Superior temporal gyrus (tissue), 1 donor: ENCODE measurements around the gene RARG.
"Not testable (repeated sequence)": the region's sequence is repeated elsewhere in the genome, so short reads cannot be mapped to it uniquely, and the experiment has no call there.

Source experiments
- DNase-seq: peaks from one replicate; pipeline ENCODE4 v3.0.0-alpha.2; 2016; ENCODE audit errors: extremely low spot score

RARG gene

DNA sequence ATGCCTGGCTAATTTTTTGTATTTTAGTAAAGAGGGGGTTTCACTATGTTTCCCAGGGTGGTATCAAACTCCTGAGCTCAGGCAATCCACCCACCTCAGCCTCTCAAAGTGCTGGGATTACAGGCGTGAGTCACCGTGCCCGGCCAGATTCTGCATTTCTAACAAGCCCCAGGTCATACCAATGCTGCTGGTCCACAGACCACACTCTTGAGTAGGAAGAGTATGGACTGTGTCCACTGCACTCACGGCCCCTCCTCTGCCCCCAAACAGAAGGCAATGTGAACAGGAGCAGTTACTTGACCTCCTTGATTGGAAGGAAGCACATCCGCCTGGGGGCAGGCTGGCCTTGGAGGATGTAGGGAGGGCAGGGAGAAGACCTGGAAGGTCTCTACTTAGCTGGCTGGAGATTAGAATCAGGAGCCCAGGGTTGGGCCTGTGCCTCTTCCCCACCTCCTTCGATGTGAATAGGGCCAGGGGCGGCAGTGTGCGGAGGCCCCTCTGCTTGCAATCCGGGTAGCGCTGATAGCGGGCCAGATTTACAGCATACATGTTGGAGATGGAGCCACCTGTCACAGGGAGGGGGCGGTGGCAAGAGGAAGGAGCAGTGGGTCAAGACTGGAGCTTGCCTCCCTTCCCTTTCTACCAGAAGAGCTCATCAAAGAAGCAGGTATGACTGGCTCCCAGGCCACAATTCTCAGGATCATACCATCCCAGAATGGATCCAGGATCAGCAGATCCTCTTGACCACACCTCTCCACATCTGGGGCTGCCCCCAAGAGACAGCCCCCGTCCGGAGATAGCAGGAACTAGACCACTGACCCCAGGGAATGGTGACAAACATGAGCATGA lies 60.9 kb downstream of the RARG start:
- DNase-seq: no peak

DNA sequence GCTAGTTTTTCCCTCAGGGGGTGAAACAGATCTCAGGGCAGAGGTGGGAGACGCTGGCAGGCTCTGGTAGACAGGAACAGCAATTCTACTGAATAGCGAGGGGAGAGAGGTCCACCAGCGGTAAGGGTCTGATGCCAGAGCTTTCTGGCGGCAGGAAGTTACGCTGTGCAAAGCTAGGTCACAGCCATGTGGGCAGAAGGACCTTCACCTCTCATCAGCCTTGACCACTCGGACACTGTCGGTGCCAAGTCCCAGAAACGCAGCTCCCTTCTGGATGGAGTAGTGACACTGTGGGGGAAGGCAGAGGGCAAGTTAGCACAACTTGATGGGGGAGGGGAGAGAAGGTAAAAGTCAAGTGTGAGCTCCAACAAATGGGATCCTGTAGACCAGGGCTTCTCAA lies 61.8 kb downstream of the RARG start:
- DNase-seq: no peak

DNA sequence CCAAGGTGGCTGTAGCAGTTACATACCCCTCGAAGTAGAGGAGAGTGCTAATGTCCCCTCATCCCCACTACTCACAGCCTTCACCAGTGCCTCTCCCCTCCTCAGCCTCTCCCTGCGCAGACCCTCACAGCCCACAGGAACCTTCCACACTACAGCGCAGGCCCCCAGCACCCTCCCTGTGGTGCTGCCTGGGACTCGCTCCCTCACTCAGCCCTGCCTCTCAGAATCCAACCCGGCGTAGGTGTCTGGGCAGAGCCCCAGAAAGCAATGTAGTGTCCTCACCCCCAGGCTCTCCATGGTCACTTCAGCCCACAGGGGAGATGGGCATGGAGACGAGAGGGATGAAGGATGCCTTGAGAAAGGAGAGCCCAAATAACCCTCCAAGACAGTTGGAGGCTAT lies 62.4 kb downstream of the RARG start:
- DNase-seq: no peak

DNA sequence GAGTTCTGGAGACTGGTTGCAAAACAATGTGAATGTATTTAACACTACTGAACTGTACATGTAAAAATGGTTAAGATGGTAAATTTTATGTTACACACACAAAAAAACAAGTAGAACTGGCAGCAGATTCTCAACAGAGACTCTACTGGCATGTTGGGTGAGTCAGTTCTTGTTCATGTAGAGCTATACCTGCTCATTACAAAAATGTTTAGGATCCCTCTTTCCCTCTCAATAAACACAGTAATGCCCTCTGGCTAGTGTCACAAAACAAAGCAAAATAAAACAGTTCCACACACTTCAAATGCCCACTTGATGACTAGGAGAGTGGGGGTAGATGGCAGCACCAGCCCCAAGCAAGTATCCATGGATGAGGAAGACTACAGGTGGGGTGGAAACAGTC lies 65.2 kb downstream of the RARG start:
- no peak for DNase-seq

DNA sequence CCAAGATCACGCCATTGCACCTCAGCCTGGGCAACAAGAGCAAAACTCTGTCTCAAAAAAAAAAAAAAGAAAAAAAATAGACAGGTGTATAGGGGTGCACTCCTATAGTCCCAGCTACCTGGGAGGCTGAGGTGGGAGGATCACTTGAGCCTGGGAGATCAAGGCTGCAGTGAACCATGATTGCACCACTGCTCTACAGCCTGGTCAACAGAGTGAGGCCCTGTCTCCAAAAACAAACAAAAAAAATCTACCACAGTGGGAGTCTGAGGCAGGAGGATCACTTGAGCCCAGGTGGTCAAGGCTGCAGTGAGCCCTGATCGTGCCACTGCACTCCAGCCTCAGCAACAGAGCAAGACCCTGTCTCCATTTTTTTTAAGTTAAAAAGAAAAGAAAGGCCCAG lies 69.0 kb downstream of the RARG start:
- DNase-seq: not testable (repeated sequence)

DNA sequence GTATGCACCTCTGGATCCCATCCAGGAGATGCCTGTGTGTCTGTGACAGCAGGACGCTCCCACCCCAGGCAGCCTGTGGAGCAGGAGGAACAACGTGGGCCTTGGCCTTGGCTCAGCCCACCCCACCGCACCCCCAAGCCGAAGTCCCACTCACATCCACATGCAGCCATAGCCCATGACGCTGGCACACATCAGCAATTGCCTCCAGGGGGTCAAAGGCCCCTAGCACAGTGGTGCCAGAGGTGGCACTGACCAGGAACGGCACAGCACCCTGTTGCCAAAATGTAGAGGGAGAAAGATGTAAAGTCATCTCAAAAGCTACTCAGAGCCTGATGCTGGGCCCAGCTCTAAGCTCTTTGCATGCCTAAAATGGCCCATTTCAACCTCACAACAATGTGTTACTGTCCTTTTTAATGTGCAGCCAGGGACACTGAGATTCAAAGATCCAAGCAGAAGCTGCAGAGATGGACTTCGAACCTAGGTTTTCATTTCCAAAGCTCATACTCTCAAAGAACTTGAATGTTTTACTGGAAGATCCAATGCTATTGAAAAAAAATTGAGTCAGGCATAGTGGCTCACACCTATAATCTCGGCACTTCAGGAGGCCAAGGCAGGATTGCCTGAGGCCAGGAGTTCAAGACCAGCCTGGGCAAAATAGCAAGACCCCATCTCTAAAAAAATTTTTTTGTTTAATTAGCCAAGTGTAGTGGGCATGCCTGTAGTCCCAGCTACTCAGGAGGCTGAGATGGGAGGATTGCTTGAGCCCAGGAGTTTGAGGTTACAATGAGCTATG lies 70.7 kb downstream of the RARG start:
- no peak for DNase-seq

DNA sequence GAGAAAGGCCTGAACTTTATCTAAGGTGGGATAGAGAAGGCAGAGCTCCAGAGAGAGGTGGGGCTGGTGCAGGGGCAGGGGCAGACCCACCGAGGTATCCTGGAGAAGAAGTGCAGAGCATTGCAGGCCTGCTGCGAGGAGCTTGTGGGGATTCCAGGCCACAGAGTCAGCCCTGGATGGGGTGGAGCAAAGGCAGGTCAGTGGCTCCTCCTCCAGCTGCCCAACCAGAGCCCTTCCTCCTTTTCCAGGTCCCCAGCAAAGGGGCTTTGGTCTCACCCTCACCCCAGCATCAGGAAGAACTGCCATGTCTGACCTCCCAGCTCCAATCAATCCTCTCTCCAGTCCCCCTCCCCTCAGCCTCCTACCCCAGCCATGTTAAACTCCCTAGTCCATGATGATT lies 71.3 kb downstream of the RARG start:
- DNase-seq: no peak
